ENCODE data around the gene AFP. TPM values are rescaled to one million over a fixed set of nuclear protein-coding genes. Genes with fewer than 3 reads are reported as not detected.

Gene AFP
- total and polyA plus RNA-seq, 2 of the 13 experiments (the other 11 are each of a cell fraction or from before 2014, with no cell fraction given): 9,434 to 13,105 TPM

DNA sequence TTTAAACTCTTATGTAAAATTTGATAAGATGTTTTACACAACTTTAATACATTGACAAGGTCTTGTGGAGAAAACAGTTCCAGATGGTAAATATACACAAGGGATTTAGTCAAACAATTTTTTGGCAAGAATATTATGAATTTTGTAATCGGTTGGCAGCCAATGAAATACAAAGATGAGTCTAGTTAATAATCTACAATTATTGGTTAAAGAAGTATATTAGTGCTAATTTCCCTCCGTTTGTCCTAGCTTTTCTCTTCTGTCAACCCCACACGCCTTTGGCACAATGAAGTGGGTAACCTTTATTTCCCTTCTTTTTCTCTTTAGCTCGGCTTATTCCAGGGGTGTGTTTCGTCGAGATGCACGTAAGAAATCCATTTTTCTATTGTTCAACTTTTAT is 32.0 kb upstream of the AFP start, which contains the start of gene ALB (continued):
- TF ChIP-seq BORCS8-MEF2B (CRISPR knock-in tag; IDR thresholded peaks at IDR 0.05) (no peak), ZNF672 (CRISPR knock-in tag; IDR thresholded peaks at IDR 0.05) (no peak), KDM5B (CRISPR knock-in tag; IDR thresholded peaks at IDR 0.05; ENCODE audit: borderline replicate concordance) (no peak), ZNF709 (CRISPR knock-in tag; IDR thresholded peaks at IDR 0.05) (no peak), ZNF333 (CRISPR knock-in tag; IDR thresholded peaks at IDR 0.05; ENCODE audit: borderline replicate concordance) (no peak), ZNF781 (CRISPR knock-in tag; IDR thresholded peaks at IDR 0.05; ENCODE audit: borderline replicate concordance, not compliant biosample characterization) (no peak), GTF2F1 (IDR thresholded peaks at IDR 0.05; ENCODE audit: low read length) (0 out of 2 replicates have a peak, but pooled peaks have one; percentile 43)
- TF ChIP-seq, protein P1, sequence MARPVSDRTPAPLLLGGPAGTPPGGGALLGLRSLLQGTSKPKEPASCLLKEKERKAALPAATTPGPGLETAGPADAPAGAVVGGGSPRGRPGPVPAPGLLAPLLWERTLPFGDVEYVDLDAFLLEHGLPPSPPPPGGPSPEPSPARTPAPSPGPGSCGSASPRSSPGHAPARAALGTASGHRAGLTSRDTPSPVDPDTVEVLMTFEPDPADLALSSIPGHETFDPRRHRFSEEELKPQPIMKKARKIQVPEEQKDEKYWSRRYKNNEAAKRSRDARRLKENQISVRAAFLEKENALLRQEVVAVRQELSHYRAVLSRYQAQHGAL (CRISPR knock-in tag; IDR thresholded peaks at IDR 0.05; ENCODE audit: not compliant biosample characterization): peak; percentile 60
- TF ChIP-seq, protein P2, sequence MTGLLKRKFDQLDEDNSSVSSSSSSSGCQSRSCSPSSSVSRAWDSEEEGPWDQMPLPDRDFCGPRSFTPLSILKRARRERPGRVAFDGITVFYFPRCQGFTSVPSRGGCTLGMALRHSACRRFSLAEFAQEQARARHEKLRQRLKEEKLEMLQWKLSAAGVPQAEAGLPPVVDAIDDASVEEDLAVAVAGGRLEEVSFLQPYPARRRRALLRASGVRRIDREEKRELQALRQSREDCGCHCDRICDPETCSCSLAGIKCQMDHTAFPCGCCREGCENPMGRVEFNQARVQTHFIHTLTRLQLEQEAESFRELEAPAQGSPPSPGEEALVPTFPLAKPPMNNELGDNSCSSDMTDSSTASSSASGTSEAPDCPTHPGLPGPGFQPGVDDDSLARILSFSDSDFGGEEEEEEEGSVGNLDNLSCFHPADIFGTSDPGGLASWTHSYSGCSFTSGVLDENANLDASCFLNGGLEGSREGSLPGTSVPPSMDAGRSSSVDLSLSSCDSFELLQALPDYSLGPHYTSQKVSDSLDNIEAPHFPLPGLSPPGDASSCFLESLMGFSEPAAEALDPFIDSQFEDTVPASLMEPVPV (CRISPR knock-in tag; IDR thresholded peaks at IDR 0.05): no peak
- TF ChIP-seq, protein P3, sequence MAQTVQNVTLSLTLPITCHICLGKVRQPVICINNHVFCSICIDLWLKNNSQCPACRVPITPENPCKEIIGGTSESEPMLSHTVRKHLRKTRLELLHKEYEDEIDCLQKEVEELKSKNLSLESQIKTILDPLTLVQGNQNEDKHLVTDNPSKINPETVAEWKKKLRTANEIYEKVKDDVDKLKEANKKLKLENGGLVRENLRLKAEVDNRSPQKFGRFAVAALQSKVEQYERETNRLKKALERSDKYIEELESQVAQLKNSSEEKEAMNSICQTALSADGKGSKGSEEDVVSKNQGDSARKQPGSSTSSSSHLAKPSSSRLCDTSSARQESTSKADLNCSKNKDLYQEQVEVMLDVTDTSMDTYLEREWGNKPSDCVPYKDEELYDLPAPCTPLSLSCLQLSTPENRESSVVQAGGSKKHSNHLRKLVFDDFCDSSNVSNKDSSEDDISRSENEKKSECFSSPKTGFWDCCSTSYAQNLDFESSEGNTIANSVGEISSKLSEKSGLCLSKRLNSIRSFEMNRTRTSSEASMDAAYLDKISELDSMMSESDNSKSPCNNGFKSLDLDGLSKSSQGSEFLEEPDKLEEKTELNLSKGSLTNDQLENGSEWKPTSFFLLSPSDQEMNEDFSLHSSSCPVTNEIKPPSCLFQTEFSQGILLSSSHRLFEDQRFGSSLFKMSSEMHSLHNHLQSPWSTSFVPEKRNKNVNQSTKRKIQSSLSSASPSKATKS (CRISPR knock-in tag; IDR thresholded peaks at IDR 0.05): no peak
- TF ChIP-seq, protein P4, sequence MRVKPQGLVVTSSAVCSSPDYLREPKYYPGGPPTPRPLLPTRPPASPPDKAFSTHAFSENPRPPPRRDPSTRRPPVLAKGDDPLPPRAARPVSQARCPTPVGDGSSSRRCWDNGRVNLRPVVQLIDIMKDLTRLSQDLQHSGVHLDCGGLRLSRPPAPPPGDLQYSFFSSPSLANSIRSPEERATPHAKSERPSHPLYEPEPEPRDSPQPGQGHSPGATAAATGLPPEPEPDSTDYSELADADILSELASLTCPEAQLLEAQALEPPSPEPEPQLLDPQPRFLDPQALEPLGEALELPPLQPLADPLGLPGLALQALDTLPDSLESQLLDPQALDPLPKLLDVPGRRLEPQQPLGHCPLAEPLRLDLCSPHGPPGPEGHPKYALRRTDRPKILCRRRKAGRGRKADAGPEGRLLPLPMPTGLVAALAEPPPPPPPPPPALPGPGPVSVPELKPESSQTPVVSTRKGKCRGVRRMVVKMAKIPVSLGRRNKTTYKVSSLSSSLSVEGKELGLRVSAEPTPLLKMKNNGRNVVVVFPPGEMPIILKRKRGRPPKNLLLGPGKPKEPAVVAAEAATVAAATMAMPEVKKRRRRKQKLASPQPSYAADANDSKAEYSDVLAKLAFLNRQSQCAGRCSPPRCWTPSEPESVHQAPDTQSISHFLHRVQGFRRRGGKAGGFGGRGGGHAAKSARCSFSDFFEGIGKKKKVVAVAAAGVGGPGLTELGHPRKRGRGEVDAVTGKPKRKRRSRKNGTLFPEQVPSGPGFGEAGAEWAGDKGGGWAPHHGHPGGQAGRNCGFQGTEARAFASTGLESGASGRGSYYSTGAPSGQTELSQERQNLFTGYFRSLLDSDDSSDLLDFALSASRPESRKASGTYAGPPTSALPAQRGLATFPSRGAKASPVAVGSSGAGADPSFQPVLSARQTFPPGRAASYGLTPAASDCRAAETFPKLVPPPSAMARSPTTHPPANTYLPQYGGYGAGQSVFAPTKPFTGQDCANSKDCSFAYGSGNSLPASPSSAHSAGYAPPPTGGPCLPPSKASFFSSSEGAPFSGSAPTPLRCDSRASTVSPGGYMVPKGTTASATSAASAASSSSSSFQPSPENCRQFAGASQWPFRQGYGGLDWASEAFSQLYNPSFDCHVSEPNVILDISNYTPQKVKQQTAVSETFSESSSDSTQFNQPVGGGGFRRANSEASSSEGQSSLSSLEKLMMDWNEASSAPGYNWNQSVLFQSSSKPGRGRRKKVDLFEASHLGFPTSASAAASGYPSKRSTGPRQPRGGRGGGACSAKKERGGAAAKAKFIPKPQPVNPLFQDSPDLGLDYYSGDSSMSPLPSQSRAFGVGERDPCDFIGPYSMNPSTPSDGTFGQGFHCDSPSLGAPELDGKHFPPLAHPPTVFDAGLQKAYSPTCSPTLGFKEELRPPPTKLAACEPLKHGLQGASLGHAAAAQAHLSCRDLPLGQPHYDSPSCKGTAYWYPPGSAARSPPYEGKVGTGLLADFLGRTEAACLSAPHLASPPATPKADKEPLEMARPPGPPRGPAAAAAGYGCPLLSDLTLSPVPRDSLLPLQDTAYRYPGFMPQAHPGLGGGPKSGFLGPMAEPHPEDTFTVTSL (CRISPR knock-in tag; IDR thresholded peaks at IDR 0.05; ENCODE audit: borderline replicate concordance): no peak
- TF ChIP-seq, protein P5, sequence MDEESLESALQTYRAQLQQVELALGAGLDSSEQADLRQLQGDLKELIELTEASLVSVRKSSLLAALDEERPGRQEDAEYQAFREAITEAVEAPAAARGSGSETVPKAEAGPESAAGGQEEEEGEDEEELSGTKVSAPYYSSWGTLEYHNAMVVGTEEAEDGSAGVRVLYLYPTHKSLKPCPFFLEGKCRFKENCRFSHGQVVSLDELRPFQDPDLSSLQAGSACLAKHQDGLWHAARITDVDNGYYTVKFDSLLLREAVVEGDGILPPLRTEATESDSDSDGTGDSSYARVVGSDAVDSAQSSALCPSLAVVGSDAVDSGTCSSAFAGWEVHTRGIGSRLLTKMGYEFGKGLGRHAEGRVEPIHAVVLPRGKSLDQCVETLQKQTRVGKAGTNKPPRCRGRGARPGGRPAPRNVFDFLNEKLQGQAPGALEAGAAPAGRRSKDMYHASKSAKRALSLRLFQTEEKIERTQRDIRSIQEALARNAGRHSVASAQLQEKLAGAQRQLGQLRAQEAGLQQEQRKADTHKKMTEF (CRISPR knock-in tag; IDR thresholded peaks at IDR 0.05): peak; percentile 59; the same call in 1 of the 2 replicates
